ENCODE measurements around the gene TEAD1.

DNA sequence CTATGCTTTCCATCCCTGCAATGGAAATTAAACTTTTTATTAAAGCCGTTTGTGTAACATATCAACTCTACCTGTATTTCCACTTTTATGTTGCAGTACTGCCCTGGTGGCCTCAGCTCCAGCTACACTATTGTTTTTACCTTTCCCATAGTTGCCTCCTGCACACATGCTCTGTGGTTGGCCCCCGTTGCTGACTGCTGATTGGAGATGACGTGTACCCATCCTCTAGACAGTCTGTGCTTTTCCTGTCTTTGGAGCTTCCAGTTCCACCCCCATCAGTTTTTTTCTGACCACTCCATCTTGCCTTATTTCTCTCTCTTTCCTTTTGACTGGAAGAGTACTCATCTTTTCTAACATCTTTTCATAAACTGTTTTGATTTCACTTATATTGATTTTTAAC is 123.8 kb downstream of the TEAD1 start:
- TF ChIP-seq, protein P1, sequence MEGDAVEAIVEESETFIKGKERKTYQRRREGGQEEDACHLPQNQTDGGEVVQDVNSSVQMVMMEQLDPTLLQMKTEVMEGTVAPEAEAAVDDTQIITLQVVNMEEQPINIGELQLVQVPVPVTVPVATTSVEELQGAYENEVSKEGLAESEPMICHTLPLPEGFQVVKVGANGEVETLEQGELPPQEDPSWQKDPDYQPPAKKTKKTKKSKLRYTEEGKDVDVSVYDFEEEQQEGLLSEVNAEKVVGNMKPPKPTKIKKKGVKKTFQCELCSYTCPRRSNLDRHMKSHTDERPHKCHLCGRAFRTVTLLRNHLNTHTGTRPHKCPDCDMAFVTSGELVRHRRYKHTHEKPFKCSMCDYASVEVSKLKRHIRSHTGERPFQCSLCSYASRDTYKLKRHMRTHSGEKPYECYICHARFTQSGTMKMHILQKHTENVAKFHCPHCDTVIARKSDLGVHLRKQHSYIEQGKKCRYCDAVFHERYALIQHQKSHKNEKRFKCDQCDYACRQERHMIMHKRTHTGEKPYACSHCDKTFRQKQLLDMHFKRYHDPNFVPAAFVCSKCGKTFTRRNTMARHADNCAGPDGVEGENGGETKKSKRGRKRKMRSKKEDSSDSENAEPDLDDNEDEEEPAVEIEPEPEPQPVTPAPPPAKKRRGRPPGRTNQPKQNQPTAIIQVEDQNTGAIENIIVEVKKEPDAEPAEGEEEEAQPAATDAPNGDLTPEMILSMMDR (IDR thresholded peaks at IDR 0.05): no peak
- TF ChIP-seq POLR2A (IDR thresholded peaks at IDR 0.05): no peak
